Endothelial cell (in vitro differentiated cells): Measurements from ENCODE around the gene NWD2. TPM values are rescaled to one million over a fixed set of nuclear protein-coding genes. Genes with fewer than 3 reads are reported as not detected.

Source experiments
- DNase-seq: peaks from one replicate; pipeline ENCODE4 v3.0.0; 2021; ENCODE audit warnings: low spot score
- H3K27ac Mint-ChIP-seq: one replicate; pipeline ENCODE4 v1.8.0; 2021; ENCODE audit warnings: mixed read lengths, inconsistent platforms; ENCODE audit not compliant: unreplicated experiment
- H3K27me3 Mint-ChIP-seq: one replicate; pipeline ENCODE4 v1.8.0; 2021; ENCODE audit warnings: mild to moderate bottlenecking, moderate library complexity, mixed read lengths, inconsistent platforms; ENCODE audit not compliant: unreplicated experiment
- H3K36me3 Mint-ChIP-seq: one replicate; pipeline ENCODE4 v1.8.0; 2021; ENCODE audit warnings: mild to moderate bottlenecking, low read depth, mixed read lengths, inconsistent platforms; ENCODE audit not compliant: unreplicated experiment
- H3K4me1 Mint-ChIP-seq: one replicate; pipeline ENCODE4 v1.8.0; 2021; ENCODE audit warnings: mild to moderate bottlenecking, mixed read lengths, inconsistent platforms; ENCODE audit not compliant: unreplicated experiment
- H3K4me3 Mint-ChIP-seq: one replicate; pipeline ENCODE4 v1.8.0; 2021; ENCODE audit warnings: mild to moderate bottlenecking, mixed read lengths, inconsistent platforms; ENCODE audit not compliant: unreplicated experiment
- H3K9me3 Mint-ChIP-seq: one replicate; pipeline ENCODE4 v1.8.0; 2021; ENCODE audit warnings: mixed read lengths, inconsistent platforms; ENCODE audit not compliant: unreplicated experiment
- total RNA-seq: library from RNA; stranded (reverse); fragmentation: NEBNext Ultra II Directional; extraction: Animal tissue kit (Norgen Biotek cat#: 25700); gene quantifications from one replicate; pipeline ENCODE4 v1.2.1, GENCODE V29; 2021; ENCODE audit not compliant: unreplicated experiment
- TF ChIP-seq, protein P1 (sequence below): fragments of 200-600 bp; sonication (generic); IDR thresholded peaks from one replicate; pipeline ENCODE4 v1.5.0; 2021; ENCODE audit warnings: antibody characterized with exemption; ENCODE audit not compliant: unreplicated experiment

The NWD2 gene
- total RNA-seq, 1 donor from 2014 or later = not detected

DNA sequence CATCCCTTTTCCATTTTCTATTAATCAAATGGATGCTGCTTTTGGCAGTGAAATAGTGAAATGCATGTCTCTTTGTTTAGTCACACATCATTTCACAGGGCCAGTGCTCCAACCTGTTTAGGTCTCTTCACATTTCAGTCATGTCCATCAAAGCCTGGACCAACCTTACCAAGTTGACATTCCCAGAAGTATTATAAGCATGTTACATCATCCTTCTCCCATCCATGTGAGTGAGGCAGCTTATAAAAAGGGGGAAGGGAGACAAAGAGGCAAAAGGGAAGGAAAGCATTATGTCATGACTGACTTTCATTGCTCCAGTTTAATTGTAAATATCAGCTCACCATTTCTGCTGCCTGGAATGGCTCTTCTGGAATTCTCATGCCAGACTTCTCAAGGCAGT is 94.4 kb downstream of the NWD2 start:
- no peak for DNase-seq
- H3K4me1 Mint-ChIP-seq = no peaks in the 10 kb centered on the region
- no peak overlapping the region for H3K4me3 Mint-ChIP-seq
- H3K27me3 Mint-ChIP-seq = no peaks in the 10 kb centered on the region
- no peak overlapping the region for H3K27ac Mint-ChIP-seq
- TF ChIP-seq, protein P1, sequence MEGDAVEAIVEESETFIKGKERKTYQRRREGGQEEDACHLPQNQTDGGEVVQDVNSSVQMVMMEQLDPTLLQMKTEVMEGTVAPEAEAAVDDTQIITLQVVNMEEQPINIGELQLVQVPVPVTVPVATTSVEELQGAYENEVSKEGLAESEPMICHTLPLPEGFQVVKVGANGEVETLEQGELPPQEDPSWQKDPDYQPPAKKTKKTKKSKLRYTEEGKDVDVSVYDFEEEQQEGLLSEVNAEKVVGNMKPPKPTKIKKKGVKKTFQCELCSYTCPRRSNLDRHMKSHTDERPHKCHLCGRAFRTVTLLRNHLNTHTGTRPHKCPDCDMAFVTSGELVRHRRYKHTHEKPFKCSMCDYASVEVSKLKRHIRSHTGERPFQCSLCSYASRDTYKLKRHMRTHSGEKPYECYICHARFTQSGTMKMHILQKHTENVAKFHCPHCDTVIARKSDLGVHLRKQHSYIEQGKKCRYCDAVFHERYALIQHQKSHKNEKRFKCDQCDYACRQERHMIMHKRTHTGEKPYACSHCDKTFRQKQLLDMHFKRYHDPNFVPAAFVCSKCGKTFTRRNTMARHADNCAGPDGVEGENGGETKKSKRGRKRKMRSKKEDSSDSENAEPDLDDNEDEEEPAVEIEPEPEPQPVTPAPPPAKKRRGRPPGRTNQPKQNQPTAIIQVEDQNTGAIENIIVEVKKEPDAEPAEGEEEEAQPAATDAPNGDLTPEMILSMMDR = no peak
- peaks cover 5% of the 10 kb centered on the region for H3K9me3 Mint-ChIP-seq
- no peaks in the 10 kb centered on the region for H3K36me3 Mint-ChIP-seq

DNA sequence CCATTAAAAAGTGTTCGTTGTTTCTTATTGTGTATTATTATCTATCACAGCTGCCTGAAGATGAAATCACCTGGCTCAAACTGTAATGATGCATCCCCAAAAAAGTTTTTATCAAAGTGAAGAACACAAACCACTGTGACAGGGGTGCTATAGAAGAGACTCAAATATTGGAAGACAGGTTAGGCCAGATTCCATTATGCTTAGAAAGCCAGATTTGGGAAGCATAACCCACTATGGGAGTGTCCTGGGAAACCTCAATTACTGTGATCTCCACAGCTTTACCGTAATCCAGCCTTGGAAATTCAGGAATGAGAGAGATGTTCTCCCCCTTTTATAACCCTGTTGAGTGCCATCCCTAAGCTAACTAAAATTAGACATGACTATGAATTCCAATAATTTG is 114.2 kb downstream of the NWD2 start:
- no peak overlapping the region for H3K4me3 Mint-ChIP-seq
- peaks cover 4% of the 10 kb centered on the region for H3K4me1 Mint-ChIP-seq
- H3K27ac Mint-ChIP-seq = no peak overlapping the region
- TF ChIP-seq, protein P1 = no peak
- H3K36me3 Mint-ChIP-seq = no peaks in the 10 kb centered on the region
- no peaks in the 10 kb centered on the region for H3K9me3 Mint-ChIP-seq
- no peak for DNase-seq
- peaks cover 1% of the 10 kb centered on the region for H3K27me3 Mint-ChIP-seq

DNA sequence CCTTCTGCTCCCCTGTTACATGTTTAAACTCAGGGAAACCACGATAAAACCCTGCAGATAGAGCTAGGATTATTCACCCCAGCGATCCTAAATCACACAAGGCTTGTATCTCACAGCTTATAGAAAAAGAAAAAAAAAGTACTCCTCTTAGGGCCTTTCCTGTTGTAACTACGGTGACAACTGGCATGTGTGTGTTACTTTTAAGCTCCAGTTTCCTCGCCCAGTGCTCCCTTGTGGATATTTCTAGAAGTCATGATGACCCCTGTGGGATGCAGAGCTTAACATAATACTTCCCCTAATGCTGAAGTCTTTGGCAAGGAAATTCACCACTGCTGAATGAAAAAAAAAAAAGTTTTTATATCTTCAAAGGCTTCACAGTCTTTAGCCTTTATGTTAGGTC is 114.7 kb downstream of the NWD2 start:
- H3K4me1 Mint-ChIP-seq = peaks cover 4% of the 10 kb centered on the region
- no peaks in the 10 kb centered on the region for H3K36me3 Mint-ChIP-seq
- no peaks in the 10 kb centered on the region for H3K9me3 Mint-ChIP-seq
- no peak for DNase-seq
- peaks cover 1% of the 10 kb centered on the region for H3K27me3 Mint-ChIP-seq
- no peak overlapping the region for H3K27ac Mint-ChIP-seq
- TF ChIP-seq, protein P1 = no peak
- no peak overlapping the region for H3K4me3 Mint-ChIP-seq

DNA sequence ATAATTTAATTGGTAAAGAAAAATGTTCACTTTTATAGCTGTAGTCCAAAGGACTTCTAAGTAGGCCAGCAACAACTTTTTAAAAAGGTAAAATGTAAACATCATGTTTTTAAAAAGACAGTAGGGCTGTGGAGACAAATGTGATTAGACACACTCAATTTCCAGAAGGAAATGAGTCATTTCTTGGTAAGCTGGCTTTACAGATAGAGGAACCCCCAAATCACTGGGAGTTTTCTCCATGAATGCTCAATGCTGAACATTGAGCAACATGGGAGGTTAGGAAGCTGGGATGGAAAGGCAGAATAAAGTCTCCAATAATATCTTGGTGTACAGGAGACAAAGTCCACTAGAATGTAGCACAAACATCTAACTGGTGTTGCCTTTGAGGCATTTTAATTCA is 121.3 kb downstream of the NWD2 start:
- H3K9me3 Mint-ChIP-seq = no peaks in the 10 kb centered on the region
- H3K27me3 Mint-ChIP-seq = peaks cover 1% of the 10 kb centered on the region
- no peak for DNase-seq
- no peak overlapping the region for H3K4me3 Mint-ChIP-seq
- H3K4me1 Mint-ChIP-seq = peaks cover 4% of the 10 kb centered on the region
- TF ChIP-seq, protein P1 = no peak
- H3K27ac Mint-ChIP-seq = no peak overlapping the region
- H3K36me3 Mint-ChIP-seq = no peaks in the 10 kb centered on the region

DNA sequence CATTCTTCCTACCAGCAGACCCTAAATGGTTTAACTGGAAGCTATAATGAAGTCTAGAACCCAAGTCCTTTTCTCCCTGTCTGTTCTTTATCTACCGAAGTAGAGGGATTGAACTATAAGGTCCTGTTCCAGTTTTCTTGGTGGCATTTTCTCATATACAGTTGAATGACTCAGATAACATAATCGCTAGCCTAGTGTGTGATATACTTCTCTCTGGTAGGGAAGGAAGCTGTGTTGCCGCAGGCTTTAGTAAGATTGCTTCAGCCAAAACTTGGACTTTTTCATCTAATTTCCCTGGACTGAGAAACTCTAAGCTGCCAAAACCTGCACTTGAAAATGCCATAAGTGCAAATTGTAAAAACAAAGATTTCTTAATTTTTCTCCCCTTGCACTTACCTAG is 123.4 kb downstream of the NWD2 start:
- H3K4me1 Mint-ChIP-seq = peaks cover 4% of the 10 kb centered on the region

More for the DNA sequence above, 123.4 kb downstream of the NWD2 start:
- H3K27ac Mint-ChIP-seq = no peak overlapping the region
- no peak overlapping the region for H3K4me3 Mint-ChIP-seq
- no peak for DNase-seq
- H3K27me3 Mint-ChIP-seq = no peaks in the 10 kb centered on the region
- no peaks in the 10 kb centered on the region for H3K9me3 Mint-ChIP-seq
- no peaks in the 10 kb centered on the region for H3K36me3 Mint-ChIP-seq
- TF ChIP-seq, protein P1 = no peak
